ENCODE measurements around the gene PHACTR1.
"Not testable (repeated sequence)": the region's sequence is repeated elsewhere in the genome, so short reads cannot be mapped to it uniquely, and the experiment has no call there.

PHACTR1 gene

GRCh38 chr6:13239530-13240455 is 523.2 kb downstream of the PHACTR1 start:
- in situ Hi-C loops (cut with HindIII; ENCODE audit: low sequenced_read_pairs), result no loop called here
- TF ChIP-seq, protein P1, sequence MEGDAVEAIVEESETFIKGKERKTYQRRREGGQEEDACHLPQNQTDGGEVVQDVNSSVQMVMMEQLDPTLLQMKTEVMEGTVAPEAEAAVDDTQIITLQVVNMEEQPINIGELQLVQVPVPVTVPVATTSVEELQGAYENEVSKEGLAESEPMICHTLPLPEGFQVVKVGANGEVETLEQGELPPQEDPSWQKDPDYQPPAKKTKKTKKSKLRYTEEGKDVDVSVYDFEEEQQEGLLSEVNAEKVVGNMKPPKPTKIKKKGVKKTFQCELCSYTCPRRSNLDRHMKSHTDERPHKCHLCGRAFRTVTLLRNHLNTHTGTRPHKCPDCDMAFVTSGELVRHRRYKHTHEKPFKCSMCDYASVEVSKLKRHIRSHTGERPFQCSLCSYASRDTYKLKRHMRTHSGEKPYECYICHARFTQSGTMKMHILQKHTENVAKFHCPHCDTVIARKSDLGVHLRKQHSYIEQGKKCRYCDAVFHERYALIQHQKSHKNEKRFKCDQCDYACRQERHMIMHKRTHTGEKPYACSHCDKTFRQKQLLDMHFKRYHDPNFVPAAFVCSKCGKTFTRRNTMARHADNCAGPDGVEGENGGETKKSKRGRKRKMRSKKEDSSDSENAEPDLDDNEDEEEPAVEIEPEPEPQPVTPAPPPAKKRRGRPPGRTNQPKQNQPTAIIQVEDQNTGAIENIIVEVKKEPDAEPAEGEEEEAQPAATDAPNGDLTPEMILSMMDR (IDR thresholded peaks at IDR 0.05; ENCODE audit: low read depth, low read length, missing control alignments), result no peak
- no peak for DNase-seq (ENCODE audit: low read depth)
- H3K4me3 ChIP-seq (ENCODE audit: low read depth, low read length), result no peak overlapping the region

- in situ Hi-C loops (cut with HindIII; ENCODE audit: low sequenced_read_pairs), result no loop called here
- TF ChIP-seq, protein P1 (IDR thresholded peaks at IDR 0.05; ENCODE audit: low read depth, low read length, missing control alignments), result no peak
- no peak for DNase-seq (ENCODE audit: low read depth)
- no peak overlapping the region for H3K4me3 ChIP-seq (ENCODE audit: low read depth, low read length)
These were observed 524.8 kb downstream of the PHACTR1 start for GRCh38 chr6:13241364-13241763.

GRCh38 chr6:13242178-13242577 is 525.6 kb downstream of the PHACTR1 start:
- no peak for DNase-seq (ENCODE audit: low read depth)
- in situ Hi-C loops (cut with HindIII; ENCODE audit: low sequenced_read_pairs), result no loop called here
- TF ChIP-seq, protein P1 (IDR thresholded peaks at IDR 0.05; ENCODE audit: low read depth, low read length, missing control alignments), result no peak
- no peak overlapping the region for H3K4me3 ChIP-seq (ENCODE audit: low read depth, low read length)

DNA sequence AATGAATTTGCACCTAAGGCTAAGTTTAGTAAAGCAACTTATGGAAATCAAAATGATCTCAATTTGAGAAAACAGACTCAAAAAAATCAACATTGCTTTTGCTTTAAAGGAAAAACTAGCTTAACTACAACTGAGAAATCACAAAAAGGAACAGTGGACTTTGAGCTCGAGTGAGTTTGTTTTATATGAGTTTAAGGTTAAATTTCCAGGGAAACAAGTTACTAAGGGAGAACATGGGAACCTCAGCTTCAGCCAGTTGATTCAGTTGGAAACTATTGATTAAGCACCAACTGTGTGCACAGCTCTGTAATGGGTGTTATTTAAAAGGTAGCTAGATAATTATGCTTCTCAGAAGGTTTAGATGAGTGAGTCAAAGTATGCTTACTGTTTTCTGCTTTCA is 526.0 kb downstream of the PHACTR1 start:
- no peak for DNase-seq (ENCODE audit: low read depth)
- TF ChIP-seq, protein P1 (IDR thresholded peaks at IDR 0.05; ENCODE audit: low read depth, low read length, missing control alignments), result no peak
- in situ Hi-C loops (cut with HindIII; ENCODE audit: low sequenced_read_pairs), result no loop called here
- H3K4me3 ChIP-seq (ENCODE audit: low read depth, low read length), result no peak overlapping the region

GRCh38 chr6:13243033-13243432 is 526.5 kb downstream of the PHACTR1 start:
- H3K4me3 ChIP-seq (ENCODE audit: low read depth, low read length), result no peak overlapping the region
- no peak for DNase-seq (ENCODE audit: low read depth)
- TF ChIP-seq, protein P1 (IDR thresholded peaks at IDR 0.05; ENCODE audit: low read depth, low read length, missing control alignments), result no peak
- in situ Hi-C loops (cut with HindIII; ENCODE audit: low sequenced_read_pairs), result no loop called here

- in situ Hi-C loops (cut with HindIII; ENCODE audit: low sequenced_read_pairs); H3K4me3 ChIP-seq (ENCODE audit: low read depth, low read length); DNase-seq (ENCODE audit: low read depth): not testable (repeated sequence)
These were observed 527.2 kb downstream of the PHACTR1 start for GRCh38 chr6:13243745-13244144.

- no peak overlapping the region for H3K4me3 ChIP-seq (ENCODE audit: low read depth, low read length)
- TF ChIP-seq, protein P1 (IDR thresholded peaks at IDR 0.05; ENCODE audit: low read depth, low read length, missing control alignments), result no peak
- in situ Hi-C loops (cut with HindIII; ENCODE audit: low sequenced_read_pairs), result no loop called here
- DNase-seq (ENCODE audit: low read depth), result no peak
These were observed 531.1 kb downstream of the PHACTR1 start for GRCh38 chr6:13247627-13248026.
